K562 (cell line): ENCODE data around the gene TRIOBP. TPM values are rescaled to one million over a fixed set of nuclear protein-coding genes. Genes with fewer than 3 reads are reported as not detected.

Experiments used
- ATF3 ChIP-seq, 2 experiments: fragments of 450-650 bp in 1 of 2; sonication (generic) in 1 of 2; formaldehyde crosslinking in 1 of 2; IDR thresholded peaks in 1 of 2; conservative IDR thresholded peaks in 1 of 2; 2 replicates each; pipeline versions ENCODE4 v1.6.1 to v1.8.1; 2016 to 2023; ENCODE audit warnings: mild to moderate bottlenecking in 2 of 2, moderate library complexity in 2 of 2, inconsistent platforms in 1 of 2, missing genetic modification reagents in 1 of 2
- CEBPB ChIP-seq: fragments of 450-650 bp; IDR thresholded peaks from 2 replicates; pipeline ENCODE4 v1.6.1; 2016; ENCODE audit warnings: missing genetic modification characterization, missing compliant biosample characterization
- EP300 ChIP-seq: IDR thresholded peaks from 2 replicates; pipeline ENCODE4 v1.6.1; 2012; ENCODE audit warnings: low read length, improper control_type of control experiment
- HBP1 ChIP-seq: fragments of 450-650 bp; formaldehyde crosslinking; IDR thresholded peaks from 2 replicates; pipeline ENCODE4 v1.4.0; 2022; ENCODE audit warnings: missing genetic modification characterization
- JUN ChIP-seq, 2 experiments: sonication (generic) in 1 of 2; formaldehyde crosslinking in 1 of 2; IDR thresholded peaks; 2 replicates each; pipeline versions ENCODE4 v1.6.1 to v1.8.0; 2012 to 2022; ENCODE audit warnings: borderline replicate concordance in 2 of 2, mild to moderate bottlenecking in 2 of 2, improper control_type of control experiment in 1 of 2, low read depth in 1 of 2, low read length in 1 of 2, missing genetic modification reagents in 1 of 2
- KAT8 ChIP-seq: fragments of 450-650 bp; IDR thresholded peaks from 2 replicates; pipeline ENCODE4 v1.6.1; 2016; ENCODE audit warnings: low read depth, mild to moderate bottlenecking
- LARP7 ChIP-seq: fragments of 450-650 bp; IDR thresholded peaks from 2 replicates; pipeline ENCODE4 v1.6.1; 2016
- NCOR1 ChIP-seq: fragments of 450-650 bp; IDR thresholded peaks from 2 replicates; pipeline ENCODE4 v1.6.1; 2016; ENCODE audit warnings: mild to moderate bottlenecking, moderate library complexity
- NRF1 ChIP-seq, 2 experiments: fragments of 450-650 bp; IDR thresholded peaks in 1 of 2; conservative IDR thresholded peaks in 1 of 2; 2 replicates each; pipeline ENCODE4 v1.6.1; 2014; ENCODE audit warnings: mild to moderate bottlenecking in 2 of 2
- PML ChIP-seq: IDR thresholded peaks from 2 replicates; pipeline ENCODE4 v1.6.1; 2012; ENCODE audit warnings: low read length, inconsistent platforms
- SMARCC2 ChIP-seq: fragments of 450-650 bp; IDR thresholded peaks from 2 replicates; pipeline ENCODE4 v1.6.1; 2017; ENCODE audit warnings: antibody characterized with exemption, moderate library complexity, mild to moderate bottlenecking, low read depth
- TAF9B ChIP-seq: fragments of 450-650 bp; IDR thresholded peaks from 2 replicates; pipeline ENCODE4 v1.6.1; 2018; ENCODE audit warnings: mild to moderate bottlenecking; ENCODE audit not compliant: partially characterized antibody
- TCF3 ChIP-seq: sonication (generic); formaldehyde crosslinking; IDR thresholded peaks from 2 replicates; pipeline ENCODE4 v1.4.0; 2020; ENCODE audit warnings: mild to moderate bottlenecking, missing genetic modification reagents
- ZBTB11 ChIP-seq, 3 experiments: fragments of 200-800 bp in 1 of 3; fragments of 250-450 bp in 1 of 3; fragments of 450-650 bp in 1 of 3; sonication (Bioruptor Pico) in 1 of 3; sonication (Bioruptor generic) in 1 of 3; formaldehyde crosslinking in 1 of 3; IDR thresholded peaks; 2 replicates each; pipeline versions ENCODE4 v1.6.1 to v1.8.0; 2016 to 2022; ENCODE audit warnings: mild to moderate bottlenecking in 2 of 3, missing genetic modification characterization in 2 of 3, missing compliant biosample characterization in 1 of 3, moderate library complexity in 1 of 3
- polyA plus RNA-seq, 8 experiments: library from polyadenylated mRNA; depleted of rRNA in 4 of 8; stranded (reverse) in 5 of 8; unstranded in 3 of 8; fragments of >200 nt; fragmentation: Nextera tagmentation in 2 of 8; fragmentation: Illumina TruSeq in 1 of 8; extraction: Ambion mirVana in 2 of 8; extraction: Trizol in 1 of 8; gene quantifications; 2 replicates each; pipeline versions ENCODE4 v1.2.1 to v1.2.3, GENCODE V29; 2011 to 2014; ENCODE audit warnings: inconsistent platforms in 1 of 8, missing spikeins in 1 of 8
- total RNA-seq, 7 experiments: library from RNA; depleted of rRNA in 6 of 7; stranded (reverse); fragments of >200 nt in 6 of 7; fragmentation: Illumina TruSeq in 2 of 7; extraction: Trizol in 2 of 7; gene quantifications; 2 replicates each; pipeline versions ENCODE4 v1.2.1 to v1.2.3, GENCODE V29; 2011 to 2021; ENCODE audit warnings: low replicate concordance in 1 of 7
- TF ChIP-seq, protein P1 (sequence below), 2 experiments: fragments of 150-350 bp in 1 of 2; IDR thresholded peaks; 2 replicates each; pipeline ENCODE4 v1.6.1; 2012 to 2016; ENCODE audit warnings: low read depth in 2 of 2, low read length in 2 of 2, mild to moderate bottlenecking in 1 of 2, moderate library complexity in 1 of 2
- TF ChIP-seq, protein P2 (sequence below): IDR thresholded peaks from 2 replicates; pipeline ENCODE4 v1.6.1; 2014; ENCODE audit warnings: antibody characterized with exemption

The TRIOBP gene
- total and polyA plus RNA-seq, 9 of the 15 experiments (the other 6 are each of a cell fraction or from before 2014, with no cell fraction given): 0.24 to 13.8 (median 5.5) TPM

DNA sequence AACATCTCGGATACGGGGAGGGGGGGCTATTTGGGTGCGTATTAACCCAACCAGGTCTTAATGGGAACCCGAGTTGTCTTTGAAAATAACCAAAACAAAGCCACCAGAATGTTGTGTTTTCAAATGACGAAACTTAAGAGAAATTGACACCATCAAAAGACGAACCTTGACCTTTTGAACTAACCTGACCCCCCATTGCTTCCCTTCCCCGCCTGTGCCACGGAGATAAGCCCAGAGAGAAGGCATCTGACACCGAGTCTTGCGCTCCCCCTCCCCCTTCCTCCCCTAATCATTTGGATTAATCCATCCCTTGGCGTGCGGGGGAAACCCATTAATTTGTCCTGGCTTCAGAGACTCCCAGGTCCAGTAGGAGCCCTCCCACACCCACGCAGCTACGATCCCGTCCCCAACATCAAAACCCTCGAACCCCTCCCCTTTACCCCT is 106.4 kb downstream of the TRIOBP start (continued):
- TF ChIP-seq, protein P1, sequence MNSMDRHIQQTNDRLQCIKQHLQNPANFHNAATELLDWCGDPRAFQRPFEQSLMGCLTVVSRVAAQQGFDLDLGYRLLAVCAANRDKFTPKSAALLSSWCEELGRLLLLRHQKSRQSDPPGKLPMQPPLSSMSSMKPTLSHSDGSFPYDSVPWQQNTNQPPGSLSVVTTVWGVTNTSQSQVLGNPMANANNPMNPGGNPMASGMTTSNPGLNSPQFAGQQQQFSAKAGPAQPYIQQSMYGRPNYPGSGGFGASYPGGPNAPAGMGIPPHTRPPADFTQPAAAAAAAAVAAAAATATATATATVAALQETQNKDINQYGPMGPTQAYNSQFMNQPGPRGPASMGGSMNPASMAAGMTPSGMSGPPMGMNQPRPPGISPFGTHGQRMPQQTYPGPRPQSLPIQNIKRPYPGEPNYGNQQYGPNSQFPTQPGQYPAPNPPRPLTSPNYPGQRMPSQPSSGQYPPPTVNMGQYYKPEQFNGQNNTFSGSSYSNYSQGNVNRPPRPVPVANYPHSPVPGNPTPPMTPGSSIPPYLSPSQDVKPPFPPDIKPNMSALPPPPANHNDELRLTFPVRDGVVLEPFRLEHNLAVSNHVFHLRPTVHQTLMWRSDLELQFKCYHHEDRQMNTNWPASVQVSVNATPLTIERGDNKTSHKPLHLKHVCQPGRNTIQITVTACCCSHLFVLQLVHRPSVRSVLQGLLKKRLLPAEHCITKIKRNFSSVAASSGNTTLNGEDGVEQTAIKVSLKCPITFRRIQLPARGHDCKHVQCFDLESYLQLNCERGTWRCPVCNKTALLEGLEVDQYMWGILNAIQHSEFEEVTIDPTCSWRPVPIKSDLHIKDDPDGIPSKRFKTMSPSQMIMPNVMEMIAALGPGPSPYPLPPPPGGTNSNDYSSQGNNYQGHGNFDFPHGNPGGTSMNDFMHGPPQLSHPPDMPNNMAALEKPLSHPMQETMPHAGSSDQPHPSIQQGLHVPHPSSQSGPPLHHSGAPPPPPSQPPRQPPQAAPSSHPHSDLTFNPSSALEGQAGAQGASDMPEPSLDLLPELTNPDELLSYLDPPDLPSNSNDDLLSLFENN (IDR thresholded peaks at IDR 0.05; ENCODE audit: low read depth in 2 of 2, low read length in 2 of 2): peak in 1 of 2 experiments; percentile 81; a peak in 2 of 4 replicates
- TF ChIP-seq NRF1 (conservative IDR thresholded peaks at IDR 0.05 in 1 of 2, IDR thresholded peaks at IDR 0.05 in 1 of 2) (peak; percentile 41 to 44; a peak in 2 of 4 replicates), NCOR1 (peak; percentile 95), TAF9B (peak; percentile 56), KAT8 (no peak), LARP7 (0 out of 2 replicates have a peak, but pooled peaks have one; percentile 26), CEBPB (tag) (peak; percentile 68), TCF3 (peak; percentile 96), SMARCC2 (peak; percentile 82), PML (peak; percentile 84), EP300 (peak; percentile 97), HBP1 (CRISPR knock-in tag) (0 out of 2 replicates have a peak, but pooled peaks have one; percentile 23), ZBTB11 (CRISPR knock-in tag; IDR thresholded peaks at IDR 0.05) (peak in 1 of 3 experiments; percentile 30; a peak in 1 of 6 replicates), ATF3 (IDR thresholded peaks at IDR 0.05) (peak; percentile 88), ATF3 (CRISPR knock-in tag; conservative IDR thresholded peaks at IDR 0.05) (no peak), JUN (IDR thresholded peaks at IDR 0.05; ENCODE audit: borderline replicate concordance, low read depth, low read length) (0 out of 2 replicates have a peak, but pooled peaks have one; percentile 21), JUN (CRISPR knock-in tag; IDR thresholded peaks at IDR 0.05; ENCODE audit: borderline replicate concordance) (no peak)
- TF ChIP-seq, protein P2, sequence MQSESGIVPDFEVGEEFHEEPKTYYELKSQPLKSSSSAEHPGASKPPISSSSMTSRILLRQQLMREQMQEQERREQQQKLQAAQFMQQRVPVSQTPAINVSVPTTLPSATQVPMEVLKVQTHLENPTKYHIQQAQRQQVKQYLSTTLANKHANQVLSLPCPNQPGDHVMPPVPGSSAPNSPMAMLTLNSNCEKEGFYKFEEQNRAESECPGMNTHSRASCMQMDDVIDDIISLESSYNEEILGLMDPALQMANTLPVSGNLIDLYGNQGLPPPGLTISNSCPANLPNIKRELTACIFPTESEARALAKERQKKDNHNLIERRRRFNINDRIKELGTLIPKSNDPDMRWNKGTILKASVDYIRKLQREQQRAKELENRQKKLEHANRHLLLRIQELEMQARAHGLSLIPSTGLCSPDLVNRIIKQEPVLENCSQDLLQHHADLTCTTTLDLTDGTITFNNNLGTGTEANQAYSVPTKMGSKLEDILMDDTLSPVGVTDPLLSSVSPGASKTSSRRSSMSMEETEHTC: peak; percentile 86
